HG03039 (cell line): ENCODE measurements around the gene CNTN4.

Experiments used
- ATAC-seq: cut with Tn5 transposase; IDR thresholded peaks from one replicate; pipeline ENCODE4 v1.9.1; 2021; ENCODE audit warnings: mild to moderate bottlenecking, moderate library complexity; ENCODE audit not compliant: unreplicated experiment

CNTN4 gene

GRCh38 chr3:2250783-2251182 is 152.1 kb downstream of the CNTN4 start:
- no peak for ATAC-seq

- no peak for ATAC-seq
Measured at GRCh38 chr3:2261747-2262146, 163.1 kb downstream of the CNTN4 start.

GRCh38 chr3:2262204-2262603 is 163.5 kb downstream of the CNTN4 start:
- ATAC-seq = no peak

GRCh38 chr3:2266606-2267005 is 167.9 kb downstream of the CNTN4 start:
- ATAC-seq = no peak

- no peak for ATAC-seq
Measured at GRCh38 chr3:2268779-2269178, 170.1 kb downstream of the CNTN4 start.

GRCh38 chr3:2274526-2274925 is 175.9 kb downstream of the CNTN4 start:
- no peak for ATAC-seq

- no peak for ATAC-seq
Measured at GRCh38 chr3:2283818-2284217, 185.2 kb downstream of the CNTN4 start.

- no peak for ATAC-seq
Measured at GRCh38 chr3:2300938-2301337, 202.3 kb downstream of the CNTN4 start.

- ATAC-seq = no peak
Measured at GRCh38 chr3:2301361-2301760, 202.7 kb downstream of the CNTN4 start.

- no peak for ATAC-seq
Measured at GRCh38 chr3:2303566-2303965, 204.9 kb downstream of the CNTN4 start.

GRCh38 chr3:2311022-2311421 is 212.4 kb downstream of the CNTN4 start:
- no peak for ATAC-seq

GRCh38 chr3:2317521-2317920 is 218.9 kb downstream of the CNTN4 start:
- ATAC-seq = no peak

GRCh38 chr3:2334921-2335320 is 236.3 kb downstream of the CNTN4 start:
- ATAC-seq = no peak

GRCh38 chr3:2343031-2343682 is 244.5 kb downstream of the CNTN4 start:
- no peak for ATAC-seq

- ATAC-seq = no peak
Measured at GRCh38 chr3:2352134-2352762, 253.6 kb downstream of the CNTN4 start.

GRCh38 chr3:2354702-2355101 is 256.0 kb downstream of the CNTN4 start:
- ATAC-seq = no peak

GRCh38 chr3:2356298-2356950 is 257.8 kb downstream of the CNTN4 start:
- no peak for ATAC-seq

GRCh38 chr3:2360815-2361214 is 262.1 kb downstream of the CNTN4 start:
- ATAC-seq = no peak

- ATAC-seq = no peak
Measured at GRCh38 chr3:2362122-2362521, 263.5 kb downstream of the CNTN4 start.

GRCh38 chr3:2363854-2364253 is 265.2 kb downstream of the CNTN4 start:
- ATAC-seq = no peak

GRCh38 chr3:2370317-2370716 is 271.7 kb downstream of the CNTN4 start:
- no peak for ATAC-seq

GRCh38 chr3:2372306-2372705 is 273.6 kb downstream of the CNTN4 start:
- no peak for ATAC-seq
